Uterus (tissue), 4 donors: ENCODE measurements around the gene TARS3. TPM values are rescaled to one million over a fixed set of nuclear protein-coding genes. Genes with fewer than 3 reads are reported as not detected.

Experiments
- DNase-seq, 2 donors: peaks; one replicate each; pipeline ENCODE4 v3.0.0-alpha.2; 2019 to 2020
- H3K27ac ChIP-seq, 2 donors: fragments of 200-600 bp; sonication (generic); 1 replicate in 1 of 2; 2 replicates in 1 of 2; pipeline ENCODE4 v1.5.1; 2016 to 2018
- H3K27me3 ChIP-seq, 2 donors: fragments of 200-600 bp; sonication (generic); one replicate each; pipeline ENCODE4 v1.5.1; 2018 to 2019; ENCODE audit warnings: control low read depth in 1 of 2
- H3K36me3 ChIP-seq, 2 donors: fragments of 200-600 bp; sonication (generic); one replicate each; pipeline ENCODE4 v1.5.1; 2019; ENCODE audit warnings: control low read depth in 1 of 2
- H3K4me1 ChIP-seq, 2 donors: fragments of 200-600 bp; sonication (generic); one replicate each; pipeline ENCODE4 v1.5.1; 2018 to 2019; ENCODE audit warnings: control low read depth in 1 of 2
- H3K4me3 ChIP-seq, 2 donors: fragments of 200-600 bp; sonication (generic); 1 replicate in 1 of 2; 2 replicates in 1 of 2; pipeline ENCODE4 v1.5.1; 2018 to 2019; ENCODE audit warnings: mild to moderate bottlenecking in 1 of 2
- H3K9me3 ChIP-seq, 2 donors: fragments of 200-600 bp; sonication (generic); one replicate each; pipeline ENCODE4 v1.5.1; 2019; ENCODE audit warnings: control low read depth in 1 of 2
- POLR2A ChIP-seq, 2 donors: fragments of 450-650 bp; IDR thresholded peaks; one replicate each; pipeline ENCODE4 v1.6.1; 2016; ENCODE audit warnings: antibody characterized with exemption in 2 of 2, mild to moderate bottlenecking in 1 of 2, moderate library complexity in 1 of 2
- intact Hi-C: fragments of 100-400 bp; cut with DNase I; formaldehyde crosslinking; loops from one replicate; pipeline ENCODE4 v1.15.1; 2023; ENCODE audit warnings: low total_unique reads
- total RNA-seq, 4 donors: library from RNA; depleted of rRNA in 3 of 4; stranded (reverse); fragments of >200 nt in 3 of 4; gene quantifications; one replicate each; pipeline versions ENCODE4 v1.1.0 to v1.2.4, GENCODE V29; 2014 to 2023
- TF ChIP-seq, protein P1 (sequence below), 4 experiments: fragments of 200-600 bp in 2 of 4; fragments of 450-650 bp in 2 of 4; sonication (generic) in 2 of 4; IDR thresholded peaks; one replicate each; pipeline ENCODE4 v1.5.1; 2016 to 2019; ENCODE audit warnings: antibody characterized with exemption in 4 of 4, mild to moderate bottlenecking in 2 of 4, moderate library complexity in 1 of 4
- donor health status: DM: yes; HTN: yes; CAD: no.

Gene TARS3
- total RNA-seq, 4 donors from 2014 or later, result 3.3 to 24.8 (median 17.7) TPM

DNA sequence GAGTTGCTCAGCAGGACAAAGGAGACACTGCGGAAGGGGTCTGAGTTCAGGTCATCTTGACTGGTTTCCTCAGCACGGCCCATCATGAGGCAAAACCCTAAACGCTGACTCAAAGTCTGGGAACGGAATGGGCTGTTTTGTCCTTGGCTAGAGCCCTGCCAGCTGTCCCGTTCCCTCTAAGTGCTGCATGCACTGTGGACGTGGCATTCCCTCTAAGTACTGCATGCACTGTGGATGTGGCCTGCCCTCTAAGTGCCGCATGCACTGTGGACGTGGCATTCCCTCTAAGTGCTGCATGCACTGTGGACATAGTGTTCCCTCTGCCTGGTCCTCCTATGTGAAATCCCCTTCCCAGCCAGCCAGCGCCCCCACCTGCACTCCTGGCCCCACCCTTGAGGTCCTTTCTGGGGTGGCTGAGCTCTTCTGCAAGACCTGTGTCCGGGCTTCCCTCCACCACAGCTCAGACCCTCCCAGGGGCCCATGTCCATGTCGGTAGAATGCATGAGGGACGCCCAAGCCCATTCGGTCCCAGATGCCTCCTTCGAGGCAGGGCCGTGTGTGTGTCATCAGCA lies 108.8 kb downstream of the TARS3 start:
- no peak for DNase-seq

DNA sequence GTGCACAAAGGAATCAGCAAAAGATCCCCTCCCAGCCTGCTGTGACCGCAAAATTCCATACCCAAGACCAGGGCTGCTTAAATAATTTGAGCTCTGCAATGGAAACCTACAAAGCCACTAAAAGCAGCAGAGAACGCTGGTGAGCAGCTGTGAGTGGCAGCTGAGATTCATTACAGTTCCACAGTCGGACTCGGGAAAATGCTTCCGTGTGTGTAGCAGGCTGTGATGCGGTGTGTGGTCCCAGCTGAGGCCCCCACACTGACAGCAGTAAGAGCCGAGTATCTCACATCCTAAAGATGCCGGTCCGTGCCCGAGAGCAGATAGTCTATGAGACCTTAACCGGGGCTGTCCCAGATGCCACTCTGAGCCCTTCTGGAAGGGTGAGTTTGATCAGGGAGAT lies 109.5 kb downstream of the TARS3 start:
- intact Hi-C loops, result no loop called here
- H3K27me3 ChIP-seq, result no peaks in the 10 kb centered on the region
- no peaks in the 10 kb centered on the region for H3K9me3 ChIP-seq
- H3K27ac ChIP-seq, result no peak overlapping the region
- no peaks in the 10 kb centered on the region for H3K36me3 ChIP-seq
- DNase-seq, result no peak
- H3K4me3 ChIP-seq, result no peak overlapping the region
- TF ChIP-seq, protein P1, sequence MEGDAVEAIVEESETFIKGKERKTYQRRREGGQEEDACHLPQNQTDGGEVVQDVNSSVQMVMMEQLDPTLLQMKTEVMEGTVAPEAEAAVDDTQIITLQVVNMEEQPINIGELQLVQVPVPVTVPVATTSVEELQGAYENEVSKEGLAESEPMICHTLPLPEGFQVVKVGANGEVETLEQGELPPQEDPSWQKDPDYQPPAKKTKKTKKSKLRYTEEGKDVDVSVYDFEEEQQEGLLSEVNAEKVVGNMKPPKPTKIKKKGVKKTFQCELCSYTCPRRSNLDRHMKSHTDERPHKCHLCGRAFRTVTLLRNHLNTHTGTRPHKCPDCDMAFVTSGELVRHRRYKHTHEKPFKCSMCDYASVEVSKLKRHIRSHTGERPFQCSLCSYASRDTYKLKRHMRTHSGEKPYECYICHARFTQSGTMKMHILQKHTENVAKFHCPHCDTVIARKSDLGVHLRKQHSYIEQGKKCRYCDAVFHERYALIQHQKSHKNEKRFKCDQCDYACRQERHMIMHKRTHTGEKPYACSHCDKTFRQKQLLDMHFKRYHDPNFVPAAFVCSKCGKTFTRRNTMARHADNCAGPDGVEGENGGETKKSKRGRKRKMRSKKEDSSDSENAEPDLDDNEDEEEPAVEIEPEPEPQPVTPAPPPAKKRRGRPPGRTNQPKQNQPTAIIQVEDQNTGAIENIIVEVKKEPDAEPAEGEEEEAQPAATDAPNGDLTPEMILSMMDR (IDR thresholded peaks at IDR 0.05), result no peak
- no peak for TF ChIP-seq POLR2A (IDR thresholded peaks at IDR 0.05)
- no peaks in the 10 kb centered on the region for H3K4me1 ChIP-seq

More for the DNA sequence above, 108.8 kb downstream of the TARS3 start:
- Histone ChIP-seq H3K4me3 (no peak overlapping the region), H3K27me3 (no peaks in the 10 kb centered on the region), H3K27ac (no peak overlapping the region), H3K36me3 (no peaks in the 10 kb centered on the region), H3K4me1 (no peaks in the 10 kb centered on the region), H3K9me3 (no peaks in the 10 kb centered on the region)
- TF ChIP-seq, protein P1 (IDR thresholded peaks at IDR 0.05), result no peak
- no peak for TF ChIP-seq POLR2A (IDR thresholded peaks at IDR 0.05)
- intact Hi-C loops, result no loop called here

DNA sequence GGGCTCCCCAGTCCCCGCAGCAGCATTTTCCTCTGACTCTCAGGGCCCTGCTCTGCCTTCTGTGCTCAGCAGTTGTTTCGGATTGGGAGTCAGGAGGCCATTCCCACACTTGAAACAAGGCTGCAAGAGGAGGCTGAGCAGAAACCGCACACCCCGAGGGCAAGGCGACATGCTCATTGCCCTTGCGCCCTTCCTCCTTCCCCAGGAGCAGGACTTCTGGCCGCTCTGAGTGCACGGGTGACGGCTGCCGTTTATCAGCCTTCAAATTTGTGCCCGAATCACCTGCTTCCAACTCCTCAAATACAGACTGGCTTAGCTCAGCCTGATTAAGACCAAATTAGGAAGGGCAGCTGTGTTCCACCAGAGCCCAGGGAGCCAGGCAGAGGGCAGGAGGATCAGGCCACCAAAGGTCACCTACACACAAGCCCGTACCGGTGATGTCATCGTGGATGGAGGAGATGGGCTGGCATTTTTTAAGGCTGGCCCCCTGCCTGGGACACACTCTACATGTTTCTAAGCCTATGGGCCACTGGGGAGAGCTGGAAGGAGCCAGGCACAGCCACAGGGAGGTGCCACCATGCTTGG lies 110.2 kb downstream of the TARS3 start:
- Histone ChIP-seq H3K27me3 (no peaks in the 10 kb centered on the region), H3K9me3 (no peaks in the 10 kb centered on the region), H3K4me3 (no peak overlapping the region), H3K27ac (no peak overlapping the region), H3K4me1 (no peaks in the 10 kb centered on the region), H3K36me3 (no peaks in the 10 kb centered on the region)
- TF ChIP-seq, protein P1 (IDR thresholded peaks at IDR 0.05), result no peak
- TF ChIP-seq POLR2A (IDR thresholded peaks at IDR 0.05), result no peak
- no peak for DNase-seq
- intact Hi-C loops, result no loop called here

DNA sequence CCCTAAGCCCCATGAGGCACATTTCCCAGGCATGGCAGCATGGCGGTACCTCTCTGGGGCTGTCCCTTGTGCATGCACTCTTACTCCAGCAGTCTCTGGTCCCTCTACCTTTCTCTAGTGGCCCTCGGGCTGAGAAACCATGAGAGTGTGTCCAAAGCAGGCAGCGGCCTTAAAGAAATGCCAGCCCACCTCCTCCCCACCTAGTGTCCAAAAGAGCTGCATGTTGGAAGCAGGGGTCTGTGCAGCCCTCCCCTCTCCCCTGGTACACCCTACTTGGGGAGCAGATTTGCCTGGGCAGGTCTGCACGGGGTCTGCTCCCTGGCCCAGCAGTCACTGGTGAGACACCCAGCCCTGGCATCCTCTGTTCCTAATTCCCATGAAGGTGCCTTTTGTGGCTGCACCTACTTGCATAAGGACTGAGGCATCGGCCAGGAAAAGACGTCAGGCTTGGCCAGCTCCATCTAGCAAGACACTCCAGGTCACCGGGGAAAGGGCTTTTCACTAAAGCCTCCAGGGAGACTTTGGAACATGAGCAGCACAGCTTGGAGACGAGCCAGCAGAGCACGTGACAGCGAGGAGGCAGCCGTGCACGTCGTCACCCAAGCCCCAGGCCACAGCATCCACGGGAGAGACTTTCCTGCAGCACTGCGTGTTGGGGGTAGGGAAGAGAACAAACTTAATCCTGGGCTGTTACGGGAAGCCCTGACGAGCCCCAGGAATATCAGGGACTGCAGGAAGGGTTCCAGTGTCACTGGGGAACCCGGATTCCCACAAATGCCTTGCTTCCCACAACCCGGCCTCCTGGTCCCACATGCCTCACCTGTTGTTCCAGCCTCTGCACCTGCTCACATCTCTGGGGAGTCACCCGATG lies 110.9 kb downstream of the TARS3 start:
- intact Hi-C loops, result no loop called here
- H3K4me3 ChIP-seq, result no peak overlapping the region
- H3K36me3 ChIP-seq, result no peaks in the 10 kb centered on the region
- no peak for TF ChIP-seq POLR2A (IDR thresholded peaks at IDR 0.05)
- TF ChIP-seq, protein P1 (IDR thresholded peaks at IDR 0.05), result no peak
- DNase-seq, result peak; percentile 65 to 68
- no peaks in the 10 kb centered on the region for H3K4me1 ChIP-seq
- no peaks in the 10 kb centered on the region for H3K9me3 ChIP-seq
- H3K27me3 ChIP-seq, result no peaks in the 10 kb centered on the region
- no peak overlapping the region for H3K27ac ChIP-seq

DNA sequence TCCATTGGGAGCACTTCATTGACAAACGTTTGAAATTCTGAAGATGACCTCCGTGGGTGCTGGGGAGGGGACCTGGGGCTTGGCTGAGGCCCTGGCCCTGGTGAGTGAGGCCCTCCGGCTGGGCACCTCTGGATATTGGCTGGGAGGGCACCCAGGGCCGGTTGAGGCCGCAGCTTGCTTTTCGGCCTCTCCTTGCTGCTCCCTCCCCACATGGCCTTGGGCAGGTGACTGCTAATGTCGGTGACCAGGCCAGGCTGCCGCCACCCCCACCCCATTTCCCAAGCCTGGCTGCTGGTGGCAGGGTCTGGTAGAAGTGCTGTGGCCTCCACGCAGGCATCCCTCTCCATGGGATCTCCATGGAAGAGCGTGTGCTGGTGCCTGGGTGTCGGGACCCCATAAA lies 111.6 kb downstream of the TARS3 start:
- intact Hi-C loops, result no loop called here
- no peak for TF ChIP-seq POLR2A (IDR thresholded peaks at IDR 0.05)
- TF ChIP-seq, protein P1 (IDR thresholded peaks at IDR 0.05), result no peak
- no peak for DNase-seq
- no peaks in the 10 kb centered on the region for H3K9me3 ChIP-seq
- no peaks in the 10 kb centered on the region for H3K4me1 ChIP-seq
- no peak overlapping the region for H3K27ac ChIP-seq
- no peak overlapping the region for H3K4me3 ChIP-seq
- no peaks in the 10 kb centered on the region for H3K27me3 ChIP-seq
- H3K36me3 ChIP-seq, result no peaks in the 10 kb centered on the region
